HG02678 (cell line): ENCODE measurements around the gene CCDC43.

ENCODE experiments used
- ATAC-seq: cut with Tn5 transposase; IDR thresholded peaks from one replicate; pipeline ENCODE4 v1.9.1; 2021; ENCODE audit warnings: mild to moderate bottlenecking, moderate library complexity; ENCODE audit not compliant: unreplicated experiment

The CCDC43 gene

DNA sequence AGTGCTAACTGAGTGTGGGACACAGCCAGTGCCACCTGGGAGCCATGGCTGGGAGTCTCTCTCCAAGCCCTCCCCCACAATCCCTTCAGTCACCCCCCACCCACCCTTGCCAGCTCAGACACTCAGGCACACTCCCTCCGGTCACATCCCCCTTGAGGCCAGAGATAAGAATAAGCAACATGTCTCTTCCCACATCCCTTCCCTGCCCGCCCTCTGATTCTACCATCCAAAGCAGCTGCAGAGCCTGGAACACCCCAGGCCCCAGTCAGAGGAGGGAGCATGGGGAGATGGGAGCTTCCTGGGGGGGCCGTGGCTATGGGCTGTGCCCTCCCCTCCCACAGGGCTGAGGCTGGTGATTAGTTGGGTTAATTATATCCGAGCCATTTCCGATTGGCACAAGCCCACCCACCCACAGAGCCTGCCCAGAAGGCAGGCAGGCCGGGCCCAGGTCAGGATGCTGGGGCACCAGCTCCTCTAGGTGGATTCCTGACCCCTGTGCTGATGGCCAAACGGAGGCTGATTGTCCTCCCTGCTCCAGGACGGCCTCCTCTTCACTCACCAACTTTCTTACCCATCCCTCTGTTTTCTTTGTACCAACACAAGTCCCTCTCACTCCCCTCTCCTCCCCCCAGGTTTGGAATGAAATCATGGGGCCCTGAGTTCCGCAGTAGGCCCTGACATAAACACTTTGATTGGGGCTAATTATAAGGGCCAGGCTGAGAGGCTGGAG lies 61.9 kb downstream of the CCDC43 start:
- no peak for ATAC-seq
